ENCODE results near the gene BRD2. TPM values are rescaled to one million over a fixed set of nuclear protein-coding genes. Genes with fewer than 3 reads are reported as not detected.

BRD2 gene
- total RNA-seq, 1 donor from 2014 or later: 63.4 TPM

DNA sequence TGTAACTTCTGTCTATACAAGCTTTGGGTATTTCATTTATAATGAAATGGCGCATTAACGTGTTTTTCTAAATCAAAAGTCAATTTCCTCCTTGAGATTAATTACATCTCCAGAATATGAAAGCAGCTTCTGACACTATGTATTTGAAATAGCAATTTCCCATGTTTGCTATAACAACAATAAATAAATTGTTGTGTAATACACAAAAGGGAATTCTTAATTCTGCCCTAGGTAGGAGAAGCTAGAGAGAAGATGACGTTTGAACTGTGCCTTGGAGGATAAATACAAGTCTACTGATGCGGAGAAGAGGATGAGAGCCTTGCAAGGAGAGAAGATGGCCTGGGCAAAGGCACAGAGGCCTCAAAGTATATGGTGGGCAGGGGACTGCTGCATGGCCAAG lies 48.6 kb downstream of the BRD2 start:
- TF ChIP-seq CTCF (IDR thresholded peaks at IDR 0.05; ENCODE audit: borderline replicate concordance): no peak
- intact Hi-C loops (cut with micrococcal nuclease): loop anchor here (5.0 kb wide), 1 partner anchor 65 kb away; no protein-coding TSS in a partner anchor
- H3K36me3 ChIP-seq: no peaks in the 10 kb centered on the region
- peaks cover 49% of the 10 kb centered on the region for H3K4me1 ChIP-seq
- no peak overlapping the region for H3K4me3 ChIP-seq
- peaks cover 19% of the 10 kb centered on the region for H3K27me3 ChIP-seq (ENCODE audit: low read depth)
- H3K9me3 ChIP-seq (replicated peaks): no peaks in the 10 kb centered on the region
- H3K27ac ChIP-seq (replicated peaks): peak overlapping the region; percentile 93
- no peak for DNase-seq

DNA sequence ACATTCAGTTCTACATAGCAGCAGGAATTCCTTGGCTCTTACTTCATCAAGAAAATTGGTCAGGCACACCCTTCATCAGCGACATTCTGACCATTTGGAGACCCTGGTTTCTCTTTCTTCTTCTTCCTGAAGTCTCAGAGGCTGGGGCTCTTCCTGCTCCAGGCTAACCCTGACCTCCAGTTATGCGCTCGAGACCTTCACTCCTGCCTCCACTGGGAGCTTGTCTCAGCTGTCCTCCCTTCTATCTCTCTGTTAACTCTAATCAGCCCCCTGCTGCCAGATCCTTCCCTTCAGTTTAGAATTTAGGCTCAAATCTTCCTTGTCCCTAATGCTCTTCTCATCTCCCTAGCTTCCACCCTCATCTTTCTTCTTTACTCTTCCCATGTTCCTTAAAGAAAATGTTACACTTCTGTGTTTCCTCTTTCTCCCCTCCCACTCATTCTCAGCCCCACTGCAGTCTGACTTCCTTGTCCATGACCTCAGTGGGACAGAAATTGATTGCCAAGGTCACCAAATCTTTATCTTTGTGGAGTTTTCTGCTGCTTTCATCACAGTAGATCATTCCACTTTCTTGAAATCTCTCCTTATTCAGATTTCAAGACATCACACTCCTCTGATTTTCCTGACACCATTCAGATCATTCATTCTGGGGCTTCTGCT lies 49.4 kb downstream of the BRD2 start:
- Histone ChIP-seq H3K27me3 (ENCODE audit: low read depth) (peaks cover 18% of the 10 kb centered on the region), H3K36me3 (no peaks in the 10 kb centered on the region), H3K4me1 (peaks cover 49% of the 10 kb centered on the region), H3K4me3 (no peak overlapping the region), H3K9me3 (replicated peaks) (no peaks in the 10 kb centered on the region), H3K27ac (replicated peaks) (peak overlapping the region; percentile 93)
- no peak for DNase-seq
- intact Hi-C loops (cut with micrococcal nuclease): loop anchor here (5.0 kb wide), 1 partner anchor 64 kb away; no protein-coding TSS in a partner anchor
- no peak for TF ChIP-seq CTCF (IDR thresholded peaks at IDR 0.05; ENCODE audit: borderline replicate concordance)

- intact Hi-C loops (cut with micrococcal nuclease): loop anchor here (5.0 kb wide), 1 partner anchor 64 kb away; no protein-coding TSS in a partner anchor
- Histone ChIP-seq H3K36me3 (no peaks in the 10 kb centered on the region), H3K27me3 (ENCODE audit: low read depth) (peaks cover 16% of the 10 kb centered on the region), H3K4me3 (peak overlapping the region; percentile 32), H3K9me3 (replicated peaks) (no peaks in the 10 kb centered on the region), H3K27ac (replicated peaks) (peak overlapping the region; percentile 93), H3K4me1 (peaks cover 49% of the 10 kb centered on the region)
- no peak for DNase-seq
- TF ChIP-seq CTCF (IDR thresholded peaks at IDR 0.05; ENCODE audit: borderline replicate concordance): no peak
These were observed 50.0 kb downstream of the BRD2 start for GRCh38 chr6:33018418-33018817.

DNA sequence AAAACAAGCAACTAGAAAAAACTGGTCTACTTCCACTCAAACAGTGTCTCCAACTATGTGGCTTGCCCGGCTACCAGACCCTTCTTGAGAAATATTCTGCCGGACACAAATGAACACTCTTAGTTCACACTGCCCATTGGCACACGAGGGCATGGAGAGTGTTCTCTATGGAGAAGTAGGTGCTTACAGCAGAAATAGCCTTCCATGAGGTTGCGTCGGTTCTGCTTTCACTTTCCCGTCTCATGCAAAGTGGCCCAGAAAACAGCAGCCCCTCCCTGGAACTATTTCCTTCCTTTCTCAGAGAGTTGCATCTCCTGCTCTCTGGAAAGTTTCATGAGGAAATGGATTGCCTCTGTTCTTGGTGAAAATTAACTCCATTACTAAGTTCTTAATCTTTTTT lies 50.5 kb downstream of the BRD2 start:
- H3K27me3 ChIP-seq (ENCODE audit: low read depth): peaks cover 11% of the 10 kb centered on the region
- TF ChIP-seq CTCF (IDR thresholded peaks at IDR 0.05; ENCODE audit: borderline replicate concordance): no peak
- peak overlapping the region; percentile 32 for H3K4me3 ChIP-seq
- H3K36me3 ChIP-seq: no peaks in the 10 kb centered on the region
- H3K9me3 ChIP-seq (replicated peaks): no peaks in the 10 kb centered on the region
- intact Hi-C loops (cut with micrococcal nuclease): loop anchor here (5.0 kb wide), 1 partner anchor 63 kb away; no protein-coding TSS in a partner anchor
- peak; percentile 49 for DNase-seq
- peak overlapping the region; percentile 93 for H3K27ac ChIP-seq (replicated peaks)
- peaks cover 49% of the 10 kb centered on the region for H3K4me1 ChIP-seq

- intact Hi-C loops (cut with micrococcal nuclease): loop anchor here (5.0 kb wide), 1 partner anchor 63 kb away; no protein-coding TSS in a partner anchor
- peak overlapping the region; percentile 93 for H3K27ac ChIP-seq (replicated peaks)
- DNase-seq: no peak
- H3K4me1 ChIP-seq: peaks cover 49% of the 10 kb centered on the region
- H3K27me3 ChIP-seq (ENCODE audit: low read depth): peaks cover 6% of the 10 kb centered on the region
- H3K9me3 ChIP-seq (replicated peaks): no peaks in the 10 kb centered on the region
- H3K4me3 ChIP-seq: peak overlapping the region; percentile 32
- no peak for TF ChIP-seq CTCF (IDR thresholded peaks at IDR 0.05; ENCODE audit: borderline replicate concordance)
- no peaks in the 10 kb centered on the region for H3K36me3 ChIP-seq
These were observed 51.0 kb downstream of the BRD2 start for GRCh38 chr6:33019372-33019771.
